Neural progenitor cell (in vitro differentiated cells): ENCODE results near the gene KAZN.

Experiments
- CTCF ChIP-seq: fragments of 200-600 bp; sonication (generic); IDR thresholded peaks from 2 replicates; pipeline ENCODE4 v1.5.1; 2017; ENCODE audit warnings: antibody characterized with exemption, mild to moderate bottlenecking
- EZH2 ChIP-seq: fragments of 200-600 bp; sonication (generic); IDR thresholded peaks from 2 replicates; pipeline ENCODE4 v1.6.1; 2017; ENCODE audit warnings: antibody characterized with exemption, mild to moderate bottlenecking, moderate library complexity

GRCh38 chr1:15146971-15147376 lies 548.5 kb downstream of the KAZN start:
- TF ChIP-seq CTCF = no peak
- no peak for TF ChIP-seq EZH2
